ENCODE measurements around the gene SSB.

GRCh38 chr2:169775354-169775753, 23.3 kb upstream of the SSB start:
- TF ChIP-seq ATF3 (IDR thresholded peaks at IDR 0.05) (no peak), CTCF (IDR thresholded peaks at IDR 0.05; ENCODE audit: low read depth, low read length, missing input control) (no peak), RAD21 (IDR thresholded peaks at IDR 0.05) (no peak)

All from liver (tissue), 3 donors.